HL-60 (cell line): ENCODE results near the gene NEURL1.

ENCODE experiments used
- CTCF ChIP-seq: IDR thresholded peaks from one replicate; pipeline ENCODE4 v1.5.1; 2011; ENCODE audit warnings: low read length, control low read depth, inconsistent platforms; ENCODE audit not compliant: insufficient read depth
- GABPA ChIP-seq: IDR thresholded peaks from 2 replicates; pipeline ENCODE4 v1.6.1; 2012; ENCODE audit warnings: low read depth
- POLR2AphosphoS5 ChIP-seq: IDR thresholded peaks from 2 replicates; pipeline ENCODE4 v1.6.1; 2012; ENCODE audit warnings: low read depth
- REST ChIP-seq: IDR thresholded peaks from 2 replicates; pipeline ENCODE4 v1.6.1; 2012; ENCODE audit warnings: low read depth; ENCODE audit not compliant: insufficient replicate concordance
- SPI1 ChIP-seq: IDR thresholded peaks from 2 replicates; pipeline ENCODE4 v1.6.1; 2012; ENCODE audit warnings: low read depth, mild to moderate bottlenecking, borderline replicate concordance

GRCh38 chr10:103449208-103450144, 44.0 kb upstream of the NEURL1 start:
- TF ChIP-seq CTCF (no peak), POLR2AphosphoS5 (peak; percentile 23; the same call in 1 of the 2 replicates), REST (no peak), GABPA (no peak), SPI1 (no peak)
